IMR-90 (cell line): ENCODE results near the gene ELMO1. TPM values are rescaled to one million over a fixed set of nuclear protein-coding genes. Genes with fewer than 3 reads are reported as not detected.

Experiments used
- ATAC-seq: fragments of 200-7000 bp; cut with Tn5 transposase; 2 replicates; pipeline ENCODE4 v1.9.1; 2020; ENCODE audit warnings: low read depth, mild to moderate bottlenecking, moderate library complexity
- BruUV-seq: library from RNA; stranded (reverse); fragments of 400-500 nt; replicated peaks from 2 replicates; lab custom pipeline; 2021; lab: Mats Ljungman, UMichigan
- CTCF ChIA-PET: fragments of 300-600 bp; formaldehyde crosslinking; extraction: SDS; loops from one replicate; lab custom pipeline; 2021; ENCODE audit warnings: antibody characterized with exemption; lab: Yijun Ruan, JAX
- POLR2A ChIA-PET: fragments of 300-600 bp; sonication (Branson Sonifier 250); formaldehyde crosslinking; loops from one replicate; lab custom pipeline; 2022; ENCODE audit warnings: antibody characterized with exemption; ENCODE audit not compliant: unreplicated experiment; lab: Charles Lee
- DNase-seq: peaks from one replicate; pipeline ENCODE4 v3.0.0; 2013
- H2AFZ ChIP-seq: replicated peaks from 2 replicates; pipeline ENCODE3; 2013; ENCODE audit warnings: low read length, mild to moderate bottlenecking; ENCODE audit not compliant: poor library complexity
- H2AK5ac ChIP-seq: 2 replicates; pipeline ENCODE4 v1.6.1; 2013; ENCODE audit warnings: low read depth, low read length, inconsistent platforms
- H2AK9ac ChIP-seq: replicated peaks from 2 replicates; pipeline ENCODE3; 2013; ENCODE audit warnings: mild to moderate bottlenecking, low read depth, low read length, moderate library complexity; ENCODE audit not compliant: poor library complexity
- H2BK120ac ChIP-seq: 2 replicates; pipeline ENCODE4 v1.6.1; 2013; ENCODE audit warnings: low read depth, low read length, inconsistent platforms
- H2BK15ac ChIP-seq: 3 replicates; pipeline ENCODE4 v1.6.1; 2013; ENCODE audit warnings: low read depth, low read length, inconsistent platforms
- H2BK20ac ChIP-seq: 2 replicates; pipeline ENCODE4 v1.6.1; 2013; ENCODE audit warnings: low read depth, mild to moderate bottlenecking, inconsistent platforms, low read length, moderate library complexity
- H2BK5ac ChIP-seq: 2 replicates; pipeline ENCODE4 v1.6.1; 2013; ENCODE audit warnings: mild to moderate bottlenecking, low read depth, low read length, inconsistent platforms; ENCODE audit not compliant: poor library complexity, severe bottlenecking
- H3K14ac ChIP-seq: replicated peaks from 2 replicates; pipeline ENCODE4 v1.6.1; 2013; ENCODE audit warnings: low read depth, low read length, inconsistent platforms
- H3K18ac ChIP-seq: 2 replicates; pipeline ENCODE4 v1.6.1; 2013; ENCODE audit warnings: low read depth, low read length, control low read depth
- H3K23ac ChIP-seq: 2 replicates; pipeline ENCODE4 v1.6.1; 2013; ENCODE audit warnings: low read depth, low read length, inconsistent platforms
- H3K27ac ChIP-seq: 2 replicates; pipeline ENCODE4 v1.5.1; 2013; ENCODE audit warnings: mild to moderate bottlenecking, control low read depth, low read length; ENCODE audit not compliant: insufficient read depth
- H3K27me3 ChIP-seq: 2 replicates; pipeline ENCODE4 v1.6.1; 2013; ENCODE audit warnings: low read length; ENCODE audit not compliant: control insufficient read depth, insufficient read depth
- H3K36me3 ChIP-seq: 2 replicates; pipeline ENCODE4 v1.6.1; 2013; ENCODE audit warnings: low read length, mixed read lengths; ENCODE audit not compliant: control insufficient read depth, insufficient read depth
- H3K4ac ChIP-seq: 2 replicates; pipeline ENCODE4 v1.6.1; 2013; ENCODE audit warnings: low read depth, low read length, inconsistent platforms
- H3K4me1 ChIP-seq: 2 replicates; pipeline ENCODE4 v1.6.1; 2013; ENCODE audit warnings: low read length, mixed read lengths; ENCODE audit not compliant: control insufficient read depth, insufficient read depth
- H3K4me2 ChIP-seq: 2 replicates; pipeline ENCODE4 v1.6.1; 2013; ENCODE audit warnings: low read depth, mild to moderate bottlenecking, control low read depth, low read length, moderate library complexity
- H3K4me3 ChIP-seq: 2 replicates; pipeline ENCODE4 v1.5.1; 2013; ENCODE audit warnings: low read depth, mild to moderate bottlenecking, control low read depth, low read length, moderate library complexity; ENCODE audit not compliant: insufficient read depth
- H3K56ac ChIP-seq: 2 replicates; pipeline ENCODE4 v1.6.1; 2013; ENCODE audit warnings: low read length, inconsistent platforms; ENCODE audit not compliant: insufficient read depth; ENCODE audit errors: extremely low read depth
- H3K79me1 ChIP-seq, 2 experiments: 2 replicates each; pipeline ENCODE4 v1.6.1; 2013; ENCODE audit warnings: low read length in 2 of 2, inconsistent platforms in 1 of 2, low read depth in 1 of 2
- H3K9ac ChIP-seq: 2 replicates; pipeline ENCODE4 v1.6.1; 2013; ENCODE audit warnings: low read depth, low read length, control low read depth
- H3K9me1 ChIP-seq: 2 replicates; pipeline ENCODE4 v1.6.1; 2013; ENCODE audit warnings: low read length, inconsistent platforms; ENCODE audit not compliant: insufficient read depth
- H3K9me3 ChIP-seq: 2 replicates; pipeline ENCODE4 v1.6.1; 2013; ENCODE audit warnings: low read length; ENCODE audit not compliant: control insufficient read depth, insufficient read depth
- H4K20me1 ChIP-seq: 2 replicates; pipeline ENCODE4 v1.6.1; 2013; ENCODE audit warnings: low read length, inconsistent platforms; ENCODE audit not compliant: insufficient read depth
- H4K5ac ChIP-seq: 2 replicates; pipeline ENCODE4 v1.6.1; 2013; ENCODE audit warnings: mild to moderate bottlenecking, low read depth, low read length, control low read depth
- H4K8ac ChIP-seq, 2 experiments: 2 replicates each; pipeline ENCODE4 v1.6.1; 2013; ENCODE audit warnings: low read depth in 2 of 2, low read length in 2 of 2, control low read depth in 1 of 2, inconsistent platforms in 1 of 2
- H4K91ac ChIP-seq: 2 replicates; pipeline ENCODE4 v1.6.1; 2013; ENCODE audit warnings: low read depth, low read length, inconsistent platforms; ENCODE audit not compliant: insufficient read depth
- BHLHE40 ChIP-seq: fragments of 150-350 bp; IDR thresholded peaks from 2 replicates; pipeline ENCODE4 v1.6.1; 2016; ENCODE audit warnings: mild to moderate bottlenecking, low read depth, low read length
- CEBPB ChIP-seq: IDR thresholded peaks from 2 replicates; pipeline ENCODE4 v1.6.1; 2012; ENCODE audit warnings: low read depth, low read length, improper control_type of control experiment
- CHD1 ChIP-seq: IDR thresholded peaks from 2 replicates; pipeline ENCODE4 v1.6.1; 2012; ENCODE audit warnings: low read depth, low read length, improper control_type of control experiment
- CTCF ChIP-seq: conservative IDR thresholded peaks from 2 replicates; pipeline ENCODE4 v1.5.1; 2012; ENCODE audit warnings: mild to moderate bottlenecking, low read depth, low read length, improper control_type of control experiment
- FOS ChIP-seq: fragments of 150-350 bp; IDR thresholded peaks from 2 replicates; pipeline ENCODE4 v1.6.1; 2016; ENCODE audit warnings: low read depth, low read length
- MAFK ChIP-seq: IDR thresholded peaks from 2 replicates; pipeline ENCODE4 v1.6.1; 2012; ENCODE audit warnings: low read depth, low read length, improper control_type of control experiment
- MAZ ChIP-seq: IDR thresholded peaks from 2 replicates; pipeline ENCODE4 v1.6.1; 2012; ENCODE audit warnings: low read depth, mild to moderate bottlenecking, low read length, improper control_type of control experiment, moderate library complexity, borderline replicate concordance
- MXI1 ChIP-seq: IDR thresholded peaks from 2 replicates; pipeline ENCODE4 v1.6.1; 2012; ENCODE audit warnings: low read depth, mild to moderate bottlenecking, low read length, moderate library complexity, borderline replicate concordance
- NFE2L2 ChIP-seq: fragments of 150-350 bp; IDR thresholded peaks from 2 replicates; pipeline ENCODE4 v1.6.1; 2016; ENCODE audit warnings: low read depth, mild to moderate bottlenecking, low read length
- POLR2A ChIP-seq: IDR thresholded peaks from 2 replicates; pipeline ENCODE4 v1.6.1; 2012; ENCODE audit warnings: mild to moderate bottlenecking, low read depth, low read length
- RAD21 ChIP-seq: IDR thresholded peaks from 2 replicates; pipeline ENCODE4 v1.6.1; 2012; ENCODE audit warnings: low read length, improper control_type of control experiment
- RCOR1 ChIP-seq: IDR thresholded peaks from 2 replicates; pipeline ENCODE4 v1.6.1; 2012; ENCODE audit warnings: mild to moderate bottlenecking, low read length, improper control_type of control experiment; ENCODE audit not compliant: insufficient replicate concordance
- RFX5 ChIP-seq: IDR thresholded peaks from 2 replicates; pipeline ENCODE4 v1.8.0; 2012; ENCODE audit warnings: low read depth, mild to moderate bottlenecking, low read length, moderate library complexity
- SMC3 ChIP-seq: fragments of 150-350 bp; IDR thresholded peaks from 2 replicates; pipeline ENCODE4 v1.6.1; 2016; ENCODE audit warnings: low read depth, mild to moderate bottlenecking, antibody characterized with exemption, low read length, moderate library complexity
- USF2 ChIP-seq: fragments of 150-350 bp; IDR thresholded peaks from 2 replicates; pipeline ENCODE4 v1.6.1; 2017; ENCODE audit warnings: mild to moderate bottlenecking, antibody characterized with exemption, low read length, low read depth
- WGBS, 2 experiments: methylation state at CpG; one replicate each; pipeline versions ENCODE4 v1.1.5 to v1.1.7; 2013; ENCODE audit warnings: missing lambda C conversion rate in 2 of 2; ENCODE audit not compliant: insufficient read length in 1 of 2; ENCODE audit errors: extremely low coverage in 2 of 2; 5-methylcytosine and 5-hydroxymethylcytosine counted together
- dilution Hi-C: fragments of 300-500 bp; cut with HindIII; formaldehyde crosslinking; loops from one replicate; pipeline ENCODE4 v1.14.3; 2018; ENCODE audit warnings: low sequenced_read_pairs; ENCODE audit not compliant: unreplicated experiment
- in situ Hi-C: fragments of 300-500 bp; cut with MboI; formaldehyde crosslinking; loops from 3 replicates; pipeline ENCODE4 v1.14.3; 2019; ENCODE audit warnings: low sequenced_read_pairs, inconsistent platforms, mixed read lengths
- intact Hi-C: fragments of 100-400 bp; cut with micrococcal nuclease; formaldehyde crosslinking; loops from 2 replicates; pipeline ENCODE4 v1.10.0; 2022
- polyA plus RNA-seq, 3 experiments: library from polyadenylated mRNA; depleted of rRNA; stranded (reverse); fragments of >200 nt; gene quantifications; 2 replicates each; pipeline ENCODE4 v1.2.3, GENCODE V29; 2012; ENCODE audit warnings: low replicate concordance in 1 of 3
- total RNA-seq: library from RNA; depleted of rRNA; stranded (reverse); fragments of >200 nt; gene quantifications from 2 replicates; pipeline ENCODE4 v1.2.3, GENCODE V29; 2012
- TF ChIP-seq, protein P1 (sequence below): fragments of 150-350 bp; IDR thresholded peaks from 2 replicates; pipeline ENCODE4 v1.6.1; 2016; ENCODE audit warnings: low read depth, mild to moderate bottlenecking, low read length, moderate library complexity, borderline replicate concordance

The ELMO1 gene
- total and polyA plus RNA-seq, 2 of the 4 experiments (the other 2 are of a cell fraction): 0.03 TPM; not detected in 1

- no TSS peak for BruUV-seq
- no peak overlapping the region for H2BK120ac ChIP-seq
- CTCF ChIA-PET: no interaction called here
- H3K4me3 ChIP-seq: no peak overlapping the region
- H3K23ac ChIP-seq: no peak overlapping the region
- H2BK20ac ChIP-seq: no peak overlapping the region
- H2AFZ ChIP-seq: no peak overlapping the region
- dilution Hi-C loops (no loop called here), in situ Hi-C loops (no loop called here), intact Hi-C loops (loop anchor here (2.0 kb wide), 1 partner anchor 74 kb away; no protein-coding TSS in a partner anchor)
- no CpG with 5 or more reads among the region's 2 CpGs for WGBS, 2 experiments
- no peak overlapping the region for H3K4ac ChIP-seq
- TF ChIP-seq MAZ (no peak), BHLHE40 (no peak), CTCF (no peak), CHD1 (no peak), USF2 (no peak), CEBPB (no peak), SMC3 (no peak), POLR2A (no peak), RFX5 (no peak), MAFK (no peak), NFE2L2 (no peak), MXI1 (no peak), RCOR1 (no peak), RAD21 (no peak), FOS (no peak)
- TF ChIP-seq, protein P1, sequence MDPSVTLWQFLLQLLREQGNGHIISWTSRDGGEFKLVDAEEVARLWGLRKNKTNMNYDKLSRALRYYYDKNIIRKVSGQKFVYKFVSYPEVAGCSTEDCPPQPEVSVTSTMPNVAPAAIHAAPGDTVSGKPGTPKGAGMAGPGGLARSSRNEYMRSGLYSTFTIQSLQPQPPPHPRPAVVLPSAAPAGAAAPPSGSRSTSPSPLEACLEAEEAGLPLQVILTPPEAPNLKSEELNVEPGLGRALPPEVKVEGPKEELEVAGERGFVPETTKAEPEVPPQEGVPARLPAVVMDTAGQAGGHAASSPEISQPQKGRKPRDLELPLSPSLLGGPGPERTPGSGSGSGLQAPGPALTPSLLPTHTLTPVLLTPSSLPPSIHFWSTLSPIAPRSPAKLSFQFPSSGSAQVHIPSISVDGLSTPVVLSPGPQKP: no peak
- no peaks in the 10 kb centered on the region for H3K79me1 ChIP-seq
- no peak overlapping the region for H3K4me2 ChIP-seq
- ATAC-seq (no peak), DNase-seq (no peak)
- POLR2A ChIA-PET: no interaction called here
- no peak overlapping the region for H3K27ac ChIP-seq
- no peak overlapping the region for H3K18ac ChIP-seq
- H3K36me3 ChIP-seq: no peaks in the 10 kb centered on the region
- H3K4me1 ChIP-seq: no peaks in the 10 kb centered on the region
- H2BK5ac ChIP-seq: no peak overlapping the region
- no peak overlapping the region for H4K5ac ChIP-seq
- H4K8ac ChIP-seq: no peak overlapping the region
- no peak overlapping the region for H3K9ac ChIP-seq
- H3K27me3 ChIP-seq: no peaks in the 10 kb centered on the region
- no peak overlapping the region for H3K14ac ChIP-seq
- no peak overlapping the region for H2AK5ac ChIP-seq
- no peak overlapping the region for H4K91ac ChIP-seq
- H2BK15ac ChIP-seq: no peak overlapping the region
- no peak overlapping the region for H2AK9ac ChIP-seq
- no peak overlapping the region for H3K56ac ChIP-seq
- no peaks in the 10 kb centered on the region for H4K20me1 ChIP-seq
- H3K9me3 ChIP-seq: no peaks in the 10 kb centered on the region
- H3K9me1 ChIP-seq: no peaks in the 10 kb centered on the region
These were observed 617.6 kb downstream of the ELMO1 start for GRCh38 chr7:36831049-36831448.
